NOMO-1 (cell line): ENCODE results near the gene SLC1A2.

ENCODE experiments used
- DNase-seq, 2 experiments: peaks; one replicate each; lab custom pipeline; 2025; ENCODE audit not compliant: unreplicated experiment in 2 of 2; lab: John Stamatoyannopoulos, UW

Gene SLC1A2

GRCh38 chr11:35419184-35419829 is at the start of gene SLC1A2:
TSS of gene SLC1A2 (minus strand) at chr11:35419558. CDS start at chr11:35418966, 592 bp downstream.
- no peak for DNase-seq

DNA sequence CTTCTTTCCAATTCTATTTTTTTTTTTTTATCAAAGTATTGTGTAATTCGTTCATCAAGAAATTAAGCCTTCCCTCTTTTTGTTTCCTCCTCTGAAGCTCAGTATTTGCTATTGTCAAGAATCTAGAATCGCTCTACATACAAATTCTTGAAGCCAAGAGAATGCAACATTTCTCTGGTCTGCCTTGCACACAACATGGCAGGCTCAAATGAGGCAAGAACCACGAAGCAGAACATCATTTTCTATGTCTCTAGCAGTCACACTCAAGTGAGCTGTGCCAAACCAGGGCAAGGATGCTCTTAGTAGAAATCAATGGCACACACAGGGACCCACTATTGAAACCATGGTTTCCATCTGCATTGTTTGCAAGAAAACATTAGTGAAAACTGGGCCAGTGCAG is 46.7 kb upstream of the SLC1A2 start:
- no peak for DNase-seq

DNA sequence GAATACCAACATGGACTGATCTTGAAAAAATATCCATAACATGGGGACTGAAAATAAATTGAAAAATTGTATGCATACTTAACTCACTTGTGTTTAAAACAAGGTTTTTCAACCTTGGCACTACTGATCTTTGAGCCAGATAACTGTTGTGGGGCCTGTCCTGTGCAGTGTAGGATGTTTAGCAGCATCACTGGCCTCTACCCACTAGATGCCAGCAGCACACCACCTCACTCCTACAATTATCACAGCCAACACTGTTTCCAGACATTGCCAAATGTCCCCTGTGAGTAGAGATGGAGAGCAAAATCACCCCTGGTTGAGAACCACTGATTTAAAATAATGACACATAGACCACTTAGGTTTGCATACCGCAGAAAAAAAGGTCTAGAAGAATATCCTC is 45.0 kb upstream of the SLC1A2 start:
- DNase-seq: no peak

DNA sequence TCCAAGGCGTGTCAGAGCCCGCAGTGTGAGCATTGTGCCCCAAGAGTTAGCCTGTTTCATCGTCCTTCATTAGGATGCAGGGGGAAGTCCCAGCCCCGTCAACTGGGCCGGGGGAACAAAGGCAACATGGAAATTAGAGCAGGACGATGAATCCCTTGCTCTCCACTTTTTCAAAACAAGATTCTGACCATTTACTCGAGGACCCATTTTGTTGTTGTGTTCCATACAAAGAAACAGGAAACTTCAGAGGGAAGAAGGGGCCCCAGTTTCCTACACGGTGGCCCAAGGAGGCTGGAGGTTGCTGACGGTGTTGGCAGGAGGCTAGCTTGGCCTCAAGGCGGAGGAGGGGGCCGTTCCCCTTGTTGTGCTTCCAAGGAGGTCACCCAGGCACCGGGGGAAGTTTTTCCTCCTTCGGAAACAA is 44.0 kb upstream of the SLC1A2 start:
- no peak for DNase-seq

- no peak for DNase-seq
Measured at GRCh38 chr11:35461917-35462538, 42.7 kb upstream of the SLC1A2 start.

DNA sequence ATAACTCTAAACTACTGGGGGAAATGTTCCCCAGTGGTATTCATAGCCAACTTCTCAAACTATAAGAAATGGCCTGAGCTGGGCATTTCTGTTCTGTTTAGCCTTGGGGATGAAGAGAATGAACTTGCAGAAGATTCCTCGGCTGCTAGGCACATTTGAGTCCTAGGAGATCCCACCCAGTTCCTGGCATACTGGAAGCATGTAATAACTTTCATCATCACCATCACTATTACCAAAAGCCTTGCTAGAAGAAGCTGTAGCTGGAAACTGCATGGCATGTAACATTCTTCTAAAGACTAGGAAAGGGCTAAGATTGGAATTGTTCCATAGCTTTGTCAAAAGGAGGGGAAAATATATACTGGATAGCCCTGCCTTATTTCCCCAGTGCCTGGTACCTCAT is 40.1 kb upstream of the SLC1A2 start:
- DNase-seq: no peak

DNA sequence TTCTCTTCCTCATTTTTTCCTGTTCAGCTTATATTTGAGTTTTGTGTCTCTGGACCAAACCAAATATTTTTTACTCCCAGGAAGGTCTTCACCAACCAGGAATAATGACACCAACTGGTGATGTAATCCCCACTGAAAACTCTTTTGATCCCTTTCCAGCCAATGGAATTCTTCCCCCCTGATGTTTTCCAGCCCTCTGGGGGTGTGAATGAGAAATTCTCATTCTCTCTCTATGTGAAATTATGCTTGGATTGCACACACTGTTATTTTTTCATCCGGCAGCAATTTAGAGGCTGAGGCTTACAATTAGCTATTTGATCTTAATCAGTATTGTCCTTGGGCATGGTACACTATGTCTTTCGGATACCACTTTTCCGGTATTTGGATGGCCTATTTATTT is 39.5 kb upstream of the SLC1A2 start:
- DNase-seq: no peak

GRCh38 chr11:35454362-35454761 is 35.0 kb upstream of the SLC1A2 start:
- no peak for DNase-seq

GRCh38 chr11:35436581-35437250 is 17.4 kb upstream of the SLC1A2 start:
- DNase-seq: no peak

DNA sequence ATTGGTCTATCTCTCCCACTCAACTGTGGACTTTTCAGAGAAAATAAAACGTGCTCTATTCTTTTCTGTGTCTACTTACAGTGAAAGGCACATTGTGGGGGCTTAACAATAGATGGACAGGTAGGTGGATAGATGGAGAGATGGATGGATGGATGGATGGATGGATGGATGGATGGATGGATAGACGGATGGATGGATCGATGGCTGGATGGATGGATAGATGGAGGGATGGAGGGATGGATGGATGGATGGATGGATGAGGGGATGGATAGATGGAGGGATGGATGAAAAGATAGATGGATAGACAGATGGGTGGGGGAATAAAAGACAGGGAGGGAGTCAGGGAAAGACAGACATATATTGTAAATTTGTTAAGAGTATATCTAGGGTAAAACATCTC is 14.2 kb upstream of the SLC1A2 start:
- no peak for DNase-seq

DNA sequence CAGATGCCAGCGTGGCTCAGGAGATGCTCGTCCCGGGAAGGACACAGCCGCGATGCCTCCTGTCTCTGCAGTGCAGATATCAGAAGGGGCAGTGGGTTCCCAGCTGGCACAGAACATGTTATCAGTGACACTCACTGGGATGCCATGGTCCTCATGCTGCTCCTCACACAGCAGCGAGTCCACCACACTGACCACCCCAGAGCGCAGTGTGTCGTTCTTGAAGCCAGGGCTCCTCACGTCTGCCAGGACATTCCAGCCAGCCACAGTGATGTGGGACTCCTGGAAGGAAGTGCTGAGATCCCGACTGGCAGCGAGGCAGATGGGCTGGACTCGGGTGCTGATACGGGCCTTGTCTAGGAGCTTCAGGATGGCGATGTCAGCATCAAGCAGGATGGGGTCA is 13.1 kb upstream of the SLC1A2 start:
- DNase-seq: no peak

- DNase-seq: no peak
Measured at GRCh38 chr11:35427071-35427470, 7.7 kb upstream of the SLC1A2 start.

DNA sequence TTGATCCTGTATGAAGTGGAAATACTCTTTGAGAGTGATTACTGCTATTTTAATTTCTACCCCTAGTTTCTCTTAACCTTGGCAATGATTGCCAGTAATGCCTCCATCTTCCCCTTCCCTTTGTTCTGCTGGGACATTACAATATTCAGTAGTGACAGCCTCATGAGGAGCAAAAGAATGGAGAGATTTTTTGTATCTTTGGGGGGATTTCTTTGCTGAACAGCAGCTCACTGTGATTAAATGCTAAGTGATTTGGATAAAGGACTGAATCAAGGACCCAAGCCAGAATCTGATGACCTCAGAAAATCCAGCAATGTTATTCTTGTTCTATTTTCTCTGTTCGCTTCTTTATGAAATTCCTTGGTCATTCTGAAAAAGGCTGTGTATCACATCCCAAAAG is 7.0 kb upstream of the SLC1A2 start:
- no peak for DNase-seq

GRCh38 chr11:35425603-35426212 is 6.3 kb upstream of the SLC1A2 start:
- no peak for DNase-seq

GRCh38 chr11:35424157-35424940 is 5.0 kb upstream of the SLC1A2 start:
- no peak for DNase-seq

GRCh38 chr11:35420371-35420770 is 1.0 kb upstream of the SLC1A2 start:
- no peak for DNase-seq

GRCh38 chr11:35419830-35420333 is 524 bp upstream of the SLC1A2 start:
- DNase-seq: no peak

DNA sequence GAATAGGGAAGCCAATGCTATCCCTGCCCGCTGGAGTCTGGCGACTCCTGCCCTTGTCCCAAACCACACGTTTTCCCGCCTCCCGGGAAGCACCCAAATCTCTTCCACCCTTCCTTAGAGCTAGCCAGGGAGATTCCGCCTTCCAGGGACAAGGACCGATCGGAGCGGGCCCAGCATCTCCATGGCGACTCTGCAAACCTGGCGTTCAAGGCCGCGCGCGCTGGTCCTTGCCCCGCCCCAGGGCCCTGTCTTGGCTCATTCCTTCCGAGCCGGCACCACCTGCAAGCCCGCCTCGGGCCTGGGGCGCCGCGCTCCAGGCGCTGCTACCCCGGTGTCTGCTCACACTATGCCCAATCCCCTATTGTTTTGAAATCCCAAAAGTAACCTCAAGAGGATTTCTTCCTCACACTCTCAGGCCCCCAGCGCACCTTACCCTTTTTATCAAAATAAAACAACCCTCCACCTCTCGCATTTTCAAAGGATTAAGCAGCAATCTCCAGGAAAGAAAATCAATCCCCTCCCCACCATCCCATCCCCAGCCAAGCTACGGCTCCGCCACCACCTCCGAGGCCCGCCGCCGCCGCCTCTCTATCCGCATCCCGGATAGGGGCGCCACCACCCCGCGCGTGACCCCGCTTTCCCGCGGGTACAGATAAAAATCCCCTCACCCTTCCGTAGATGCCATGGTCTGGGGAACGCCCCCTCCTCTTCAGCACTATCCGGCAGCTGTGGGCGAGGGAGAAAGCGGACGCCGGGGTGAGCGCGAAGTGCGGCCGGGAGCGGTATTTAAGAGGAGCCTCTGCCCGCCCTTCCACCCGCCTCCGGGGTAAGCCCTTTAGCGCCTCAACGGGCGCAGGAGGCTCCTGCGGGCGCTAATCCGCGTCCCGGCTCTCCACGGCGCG is 825 bp downstream of the SLC1A2 start:
- no peak for DNase-seq

GRCh38 chr11:35415487-35415886 is 3.9 kb downstream of the SLC1A2 start:
- DNase-seq: no peak

GRCh38 chr11:35414776-35415175 is 4.6 kb downstream of the SLC1A2 start:
- DNase-seq: no peak
